ENCODE results near the gene PRR33. TPM values are rescaled to one million over a fixed set of nuclear protein-coding genes. Genes with fewer than 3 reads are reported as not detected.
A peak's percentile ranks its signal among the peaks of the same experiment; 100 is the strongest.

The PRR33 gene
- total RNA-seq, 4 donors from 2014 or later: not detected

GRCh38 chr11:1924646-1925372, 33.1 kb upstream of the PRR33 start:
- no peaks in the 10 kb centered on the region for H3K9me3 ChIP-seq
- WGBS: 95% methylated on average over 17 of the region's 21 CpGs
- intact Hi-C loops (cut with DNase I): no loop called here
- no peak for DNase-seq (ENCODE audit: extremely low spot score)
- H3K4me3 ChIP-seq: no peak overlapping the region
- no peak for TF ChIP-seq EP300 (IDR thresholded peaks at IDR 0.05)
- TF ChIP-seq, protein P1, sequence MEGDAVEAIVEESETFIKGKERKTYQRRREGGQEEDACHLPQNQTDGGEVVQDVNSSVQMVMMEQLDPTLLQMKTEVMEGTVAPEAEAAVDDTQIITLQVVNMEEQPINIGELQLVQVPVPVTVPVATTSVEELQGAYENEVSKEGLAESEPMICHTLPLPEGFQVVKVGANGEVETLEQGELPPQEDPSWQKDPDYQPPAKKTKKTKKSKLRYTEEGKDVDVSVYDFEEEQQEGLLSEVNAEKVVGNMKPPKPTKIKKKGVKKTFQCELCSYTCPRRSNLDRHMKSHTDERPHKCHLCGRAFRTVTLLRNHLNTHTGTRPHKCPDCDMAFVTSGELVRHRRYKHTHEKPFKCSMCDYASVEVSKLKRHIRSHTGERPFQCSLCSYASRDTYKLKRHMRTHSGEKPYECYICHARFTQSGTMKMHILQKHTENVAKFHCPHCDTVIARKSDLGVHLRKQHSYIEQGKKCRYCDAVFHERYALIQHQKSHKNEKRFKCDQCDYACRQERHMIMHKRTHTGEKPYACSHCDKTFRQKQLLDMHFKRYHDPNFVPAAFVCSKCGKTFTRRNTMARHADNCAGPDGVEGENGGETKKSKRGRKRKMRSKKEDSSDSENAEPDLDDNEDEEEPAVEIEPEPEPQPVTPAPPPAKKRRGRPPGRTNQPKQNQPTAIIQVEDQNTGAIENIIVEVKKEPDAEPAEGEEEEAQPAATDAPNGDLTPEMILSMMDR (IDR thresholded peaks at IDR 0.05): no peak
- TF ChIP-seq POLR2AphosphoS5 (IDR thresholded peaks at IDR 0.05): no peak
- no peak for TF ChIP-seq POLR2A (IDR thresholded peaks at IDR 0.05; ENCODE audit: low read depth)
- H3K4me1 ChIP-seq: peaks cover 34 to 47% (median 41%) of the 10 kb centered on the region in 4 donors
- no peaks in the 10 kb centered on the region for H3K36me3 ChIP-seq
- peak overlapping the region in 1 of 4 donors; percentile 20 for H3K27ac ChIP-seq (replicated peaks in 1 of 4)
- H3K27me3 ChIP-seq: peaks cover 0 to 8% (median 0%) of the 10 kb centered on the region in 4 donors

GRCh38 chr11:1924181-1924580, 32.5 kb upstream of the PRR33 start:
- intact Hi-C loops (cut with DNase I): no loop called here
- H3K27me3 ChIP-seq: peaks cover 0 to 8% (median 0%) of the 10 kb centered on the region in 4 donors
- 81% methylated on average over 17 of the region's 17 CpGs for WGBS
- peaks cover 37 to 50% (median 43%) of the 10 kb centered on the region in 4 donors for H3K4me1 ChIP-seq
- no peaks in the 10 kb centered on the region for H3K36me3 ChIP-seq
- TF ChIP-seq POLR2AphosphoS5 (IDR thresholded peaks at IDR 0.05): no peak
- TF ChIP-seq POLR2A (IDR thresholded peaks at IDR 0.05; ENCODE audit: low read depth): no peak
- TF ChIP-seq EP300 (IDR thresholded peaks at IDR 0.05): no peak
- TF ChIP-seq, protein P1 (IDR thresholded peaks at IDR 0.05): no peak
- H3K27ac ChIP-seq (replicated peaks in 1 of 4): no peak overlapping the region
- no peak for DNase-seq (ENCODE audit: extremely low spot score)
- H3K4me3 ChIP-seq: no peak overlapping the region
- H3K9me3 ChIP-seq: no peaks in the 10 kb centered on the region

DNA sequence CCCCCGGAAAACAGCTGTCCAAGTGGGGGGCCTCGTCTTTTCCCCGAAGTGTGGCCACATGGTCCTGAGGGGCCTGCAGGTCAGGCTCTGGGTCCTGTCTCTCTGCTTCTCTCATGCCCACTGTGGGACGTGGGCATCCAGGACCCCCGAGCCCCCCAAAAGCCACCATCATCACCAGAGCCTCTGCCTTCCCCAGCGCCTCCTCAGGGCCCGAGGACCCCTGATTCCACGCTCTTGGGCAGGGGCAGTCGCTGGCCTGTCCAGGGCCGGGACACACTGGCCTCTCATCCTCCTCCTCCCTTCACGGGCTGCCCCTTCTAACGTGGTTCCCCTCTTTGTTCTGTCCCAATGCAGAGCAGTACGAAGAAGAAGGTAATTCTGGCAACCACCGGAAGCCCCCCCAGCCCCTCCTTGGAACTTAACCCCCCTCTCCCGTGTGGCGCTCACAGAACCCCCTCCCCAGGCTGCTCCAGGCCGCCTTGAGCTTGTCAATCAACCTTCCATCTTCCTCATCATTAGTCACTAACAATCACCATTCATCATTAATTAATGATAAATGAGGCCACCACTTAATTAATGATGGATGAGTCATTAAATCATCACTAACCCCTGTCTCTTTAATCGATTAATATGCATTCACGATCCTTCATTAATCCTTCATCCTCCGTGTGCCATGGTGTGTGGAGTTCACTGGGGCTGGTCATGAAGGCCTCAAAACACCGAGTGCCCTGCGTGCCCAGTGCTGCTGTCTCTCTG, 31.7 kb upstream of the PRR33 start:
- Histone ChIP-seq H3K27me3 (peaks cover 0 to 8% (median 0%) of the 10 kb centered on the region in 4 donors), H3K36me3 (no peaks in the 10 kb centered on the region), H3K27ac (replicated peaks in 1 of 4) (peak overlapping the region in 2 of 4 donors; percentile 43 to 44), H3K9me3 (no peaks in the 10 kb centered on the region), H3K4me3 (no peak overlapping the region), H3K4me1 (peaks cover 43 to 53% (median 47%) of the 10 kb centered on the region in 4 donors)
- intact Hi-C loops (cut with DNase I): no loop called here
- no peak for TF ChIP-seq POLR2AphosphoS5 (IDR thresholded peaks at IDR 0.05)
- TF ChIP-seq POLR2A (IDR thresholded peaks at IDR 0.05; ENCODE audit: low read depth): no peak
- no peak for TF ChIP-seq EP300 (IDR thresholded peaks at IDR 0.05)
- DNase-seq (ENCODE audit: extremely low spot score): no peak
- 93% methylated on average over 21 of the region's 22 CpGs for WGBS

DNA sequence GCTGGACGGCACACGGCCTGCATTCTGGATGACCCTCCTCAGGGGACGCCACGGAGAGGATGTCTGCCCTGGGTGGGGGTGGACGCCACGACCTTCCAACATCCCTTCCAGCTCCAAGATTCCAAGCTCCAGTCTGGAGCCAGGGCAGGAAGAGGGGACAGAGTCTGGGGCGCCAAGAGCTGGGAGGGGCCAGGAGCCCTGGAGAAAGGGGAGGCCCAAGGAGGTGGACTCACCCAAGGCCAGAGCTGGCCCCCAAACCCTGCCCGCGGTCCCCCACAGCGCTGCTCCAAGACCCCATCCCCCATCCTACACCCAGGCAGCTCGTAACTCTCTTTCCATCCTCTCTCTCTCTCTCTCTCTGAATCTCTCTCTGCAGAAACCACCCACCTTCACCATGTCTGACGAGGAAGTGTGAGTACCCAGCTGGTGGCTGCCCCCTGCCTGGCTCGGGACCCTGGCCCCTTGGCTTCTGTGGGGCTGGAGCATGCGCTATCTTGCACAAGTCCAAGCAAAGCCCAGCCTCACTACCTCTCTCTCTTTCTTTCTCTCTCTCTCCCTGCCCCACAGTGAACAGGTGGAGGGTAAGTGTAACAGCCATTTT, 30.9 kb upstream of the PRR33 start:
- Histone ChIP-seq H3K4me1 (peaks cover 38 to 45% (median 41%) of the 10 kb centered on the region in 4 donors), H3K27ac (replicated peaks in 1 of 4) (peak overlapping the region; percentile 40 to 58 (median 44))
- intact Hi-C loops (cut with DNase I): no loop called here

More for the DNA sequence above, 30.9 kb upstream of the PRR33 start:
- peaks cover 0 to 8% (median 0%) of the 10 kb centered on the region in 4 donors for H3K27me3 ChIP-seq
- no peak overlapping the region for H3K4me3 ChIP-seq
- no peak for DNase-seq (ENCODE audit: extremely low spot score)
- no peak for TF ChIP-seq POLR2A (IDR thresholded peaks at IDR 0.05; ENCODE audit: low read depth)
- TF ChIP-seq, protein P1 (IDR thresholded peaks at IDR 0.05): no peak
- no peak for TF ChIP-seq EP300 (IDR thresholded peaks at IDR 0.05)
- no peak for TF ChIP-seq POLR2AphosphoS5 (IDR thresholded peaks at IDR 0.05)
- 71% methylated on average over 13 of the region's 14 CpGs for WGBS
- H3K36me3 ChIP-seq: no peaks in the 10 kb centered on the region
- no peaks in the 10 kb centered on the region for H3K9me3 ChIP-seq

Data from esophagus muscularis mucosa (tissue), 4 donors.